A549 (cell line): ENCODE results near the gene PDE6C. TPM values are rescaled to one million over a fixed set of nuclear protein-coding genes. Genes with fewer than 3 reads are reported as not detected.

Source experiments
- ATAC-seq, 2 experiments: fragments of 200-7000 bp in 1 of 2; fragments of >200 bp in 1 of 2; cut with Nextera tagmentation in 1 of 2; cut with Tn5 transposase in 1 of 2; 3 replicates each; pipeline versions ENCODE4 v1.8.0 to v1.9.1; 2018 to 2020; ENCODE audit warnings: mild to moderate bottlenecking in 1 of 2, moderate library complexity in 1 of 2
- CTCF ChIA-PET: fragments of 300-600 bp; sonication (Branson Sonifier 250); formaldehyde crosslinking; extraction: SDS; loops from one replicate; lab custom pipeline; 2021; ENCODE audit warnings: antibody characterized with exemption, inconsistent platforms; lab: Yijun Ruan, JAX
- POLR2A ChIA-PET: fragments of 350-600 bp; formaldehyde crosslinking; extraction: SDS; loops from one replicate; lab custom pipeline; 2021; ENCODE audit warnings: antibody characterized with exemption, inconsistent platforms; lab: Yijun Ruan, JAX
- DNase-seq, 2 experiments: peaks; one replicate each; pipeline versions ENCODE4 v3.0.0 to v3.0.0-alpha.2; 2011 to 2016; ENCODE audit warnings: low read depth in 1 of 2, low spot score in 1 of 2
- FAIRE-seq: peaks from 2 replicates; lab custom pipeline; 2011; peaks lifted over from hg19 to GRCh38; lab: Jason Lieb, UNC
- H3K27ac ChIP-seq, 2 experiments: fragments of >200 bp; sonication (Bioruptor Twin); formaldehyde crosslinking; 3 replicates each; pipeline ENCODE4 v1.5.1; 2016 to 2017
- H3K4me1 ChIP-seq: fragments of >200 bp; sonication (Bioruptor Twin); formaldehyde crosslinking; 3 replicates; pipeline ENCODE4 v1.6.1; 2016
- H3K4me2 ChIP-seq: fragments of >200 bp; sonication (Bioruptor Twin); formaldehyde crosslinking; 3 replicates; pipeline ENCODE4 v1.6.1; 2016
- H3K4me3 ChIP-seq: fragments of >200 bp; sonication (Bioruptor Twin); formaldehyde crosslinking; 3 replicates; pipeline ENCODE4 v1.5.1; 2016
- H3K9me3 ChIP-seq: fragments of >200 bp; sonication (Bioruptor Twin); formaldehyde crosslinking; 3 replicates; pipeline ENCODE4 v1.6.1; 2016
- CBX8 ChIP-seq: fragments of 200-600 bp; sonication (generic); IDR thresholded peaks from 2 replicates; pipeline ENCODE4 v1.6.1; 2016
- CHD2 ChIP-seq: fragments of 150-350 bp; IDR thresholded peaks from 2 replicates; pipeline ENCODE4 v1.6.1; 2014; ENCODE audit warnings: low read length; ENCODE audit not compliant: partially characterized antibody
- ESRRA ChIP-seq: fragments of 150-350 bp; IDR thresholded peaks from 2 replicates; pipeline ENCODE4 v1.6.1; 2014; ENCODE audit warnings: mild to moderate bottlenecking, low read length, borderline replicate concordance
- FOSB ChIP-seq: fragments of 250-450 bp; sonication (Bioruptor Pico); IDR thresholded peaks from 2 replicates; pipeline ENCODE4 v1.5.0; 2020; ENCODE audit warnings: mild to moderate bottlenecking, moderate library complexity
- FOSL2 ChIP-seq, 2 experiments: fragments of 450-650 bp in 1 of 2; fragments of >200 bp in 1 of 2; sonication (Bioruptor Twin) in 1 of 2; formaldehyde crosslinking; IDR thresholded peaks; 2 replicates each; pipeline versions ENCODE4 v1.5.0 to v1.6.1; 2016 to 2020; ENCODE audit warnings: mild to moderate bottlenecking in 1 of 2, moderate library complexity in 1 of 2
- FOXS1 ChIP-seq: fragments of 250-450 bp; sonication (Bioruptor Pico); IDR thresholded peaks from 2 replicates; pipeline ENCODE4 v1.5.0; 2020; ENCODE audit warnings: mild to moderate bottlenecking, moderate library complexity
- HMGXB4 ChIP-seq: fragments of 250-450 bp; sonication (Bioruptor Pico); IDR thresholded peaks from 2 replicates; pipeline ENCODE4 v1.5.0; 2021; ENCODE audit warnings: mild to moderate bottlenecking, moderate library complexity, borderline replicate concordance
- HOXA7 ChIP-seq: fragments of 250-450 bp; sonication (Bioruptor Pico); IDR thresholded peaks from 2 replicates; pipeline ENCODE4 v1.5.0; 2020; ENCODE audit warnings: mild to moderate bottlenecking, moderate library complexity
- JUN ChIP-seq, 2 experiments: fragments of >200 bp; sonication (Bioruptor Twin); formaldehyde crosslinking; IDR thresholded peaks; 2 replicates in 1 of 2; 3 replicates in 1 of 2; pipeline ENCODE4 v1.6.1; 2016 to 2017
- RNF2 ChIP-seq: fragments of 200-600 bp; sonication (generic); IDR thresholded peaks from 2 replicates; pipeline ENCODE4 v1.6.1; 2016; ENCODE audit warnings: low read depth, mild to moderate bottlenecking, antibody characterized with exemption, moderate library complexity, borderline replicate concordance
- SREBF2 ChIP-seq: fragments of 450-650 bp; IDR thresholded peaks from 2 replicates; pipeline ENCODE4 v1.6.1; 2014; ENCODE audit warnings: mild to moderate bottlenecking, moderate library complexity
- TFCP2L1 ChIP-seq: fragments of 250-450 bp; sonication (Bioruptor Pico); IDR thresholded peaks from 2 replicates; pipeline ENCODE4 v1.5.0; 2021; ENCODE audit warnings: mild to moderate bottlenecking
- ZSCAN20 ChIP-seq: fragments of 250-450 bp; sonication (Bioruptor Pico); IDR thresholded peaks from 2 replicates; pipeline ENCODE4 v1.8.0; 2022; ENCODE audit warnings: mild to moderate bottlenecking, moderate library complexity
- WGBS: methylation state at CpG from one replicate; pipeline ENCODE4 v1.1.6; 2017; ENCODE audit errors: missing lambda C conversion rate; 5-methylcytosine and 5-hydroxymethylcytosine counted together
- polyA plus RNA-seq, 4 experiments: library from polyadenylated mRNA; depleted of rRNA in 3 of 4; stranded (reverse); fragments of >200 nt; fragmentation: RNase III in 1 of 4; extraction: RNeasy Plus Mini Kit Qiagen cat#74134 plus additional on column Dnase treatment in 1 of 4; gene quantifications; 2 replicates in 3 of 4; 3 replicates in 1 of 4; pipeline ENCODE4 v1.2.3, GENCODE V29; 2011 to 2017
- TF ChIP-seq, protein P1 (sequence below): fragments of >200 bp; sonication (Bioruptor Twin); formaldehyde crosslinking; IDR thresholded peaks from 2 replicates; pipeline ENCODE4 v1.6.1; 2016
- TF ChIP-seq, protein P2 (sequence below): fragments of >200 bp; sonication (Bioruptor Twin); formaldehyde crosslinking; IDR thresholded peaks from 3 replicates; pipeline ENCODE4 v1.5.1; 2016
- TF ChIP-seq, protein P3 (sequence below): IDR thresholded peaks from 2 replicates; pipeline ENCODE4 v1.6.1; 2012

The PDE6C gene
- polyA plus RNA-seq, 2 of the 4 experiments (the other 2 are of a cell fraction): not detected

DNA sequence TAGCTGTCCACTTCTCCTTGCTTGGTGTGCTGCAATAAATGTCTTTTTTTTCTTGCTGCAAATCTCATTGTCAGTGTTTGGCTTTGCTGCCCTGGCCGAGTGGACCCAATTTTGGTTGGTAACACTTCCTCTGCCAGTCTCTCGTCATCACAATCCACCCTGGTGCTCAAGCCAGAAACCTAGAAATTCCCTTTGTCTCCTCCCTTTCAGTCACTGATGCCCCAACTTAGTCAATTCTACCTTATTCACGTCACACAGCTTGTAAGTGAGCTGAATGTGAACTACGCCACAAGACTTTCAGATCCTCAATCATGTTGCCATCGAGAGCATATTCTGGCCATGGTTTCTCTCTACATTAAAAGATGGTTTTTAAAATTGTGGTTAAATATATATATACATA is 103.0 kb downstream of the PDE6C start:
- POLR2A ChIA-PET: no interaction called here
- H3K4me3 ChIP-seq: no peak overlapping the region
- no peak for TF ChIP-seq TFCP2L1 (CRISPR knock-in tag)
- TF ChIP-seq CBX8: no peak
- no peak for TF ChIP-seq CHD2
- TF ChIP-seq FOSB (CRISPR knock-in tag): no peak
- TF ChIP-seq JUN (IDR thresholded peaks at IDR 0.05): no peak
- no peak for TF ChIP-seq ESRRA
- TF ChIP-seq, protein P1, sequence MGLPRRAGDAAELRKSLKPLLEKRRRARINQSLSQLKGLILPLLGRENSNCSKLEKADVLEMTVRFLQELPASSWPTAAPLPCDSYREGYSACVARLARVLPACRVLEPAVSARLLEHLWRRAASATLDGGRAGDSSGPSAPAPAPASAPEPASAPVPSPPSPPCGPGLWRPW: no peak
- no peak for TF ChIP-seq HOXA7 (CRISPR knock-in tag)
- no peak for TF ChIP-seq RNF2
- TF ChIP-seq SREBF2: no peak
- TF ChIP-seq, protein P2, sequence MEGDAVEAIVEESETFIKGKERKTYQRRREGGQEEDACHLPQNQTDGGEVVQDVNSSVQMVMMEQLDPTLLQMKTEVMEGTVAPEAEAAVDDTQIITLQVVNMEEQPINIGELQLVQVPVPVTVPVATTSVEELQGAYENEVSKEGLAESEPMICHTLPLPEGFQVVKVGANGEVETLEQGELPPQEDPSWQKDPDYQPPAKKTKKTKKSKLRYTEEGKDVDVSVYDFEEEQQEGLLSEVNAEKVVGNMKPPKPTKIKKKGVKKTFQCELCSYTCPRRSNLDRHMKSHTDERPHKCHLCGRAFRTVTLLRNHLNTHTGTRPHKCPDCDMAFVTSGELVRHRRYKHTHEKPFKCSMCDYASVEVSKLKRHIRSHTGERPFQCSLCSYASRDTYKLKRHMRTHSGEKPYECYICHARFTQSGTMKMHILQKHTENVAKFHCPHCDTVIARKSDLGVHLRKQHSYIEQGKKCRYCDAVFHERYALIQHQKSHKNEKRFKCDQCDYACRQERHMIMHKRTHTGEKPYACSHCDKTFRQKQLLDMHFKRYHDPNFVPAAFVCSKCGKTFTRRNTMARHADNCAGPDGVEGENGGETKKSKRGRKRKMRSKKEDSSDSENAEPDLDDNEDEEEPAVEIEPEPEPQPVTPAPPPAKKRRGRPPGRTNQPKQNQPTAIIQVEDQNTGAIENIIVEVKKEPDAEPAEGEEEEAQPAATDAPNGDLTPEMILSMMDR: no peak
- no peak for TF ChIP-seq FOXS1
- TF ChIP-seq, protein P3, sequence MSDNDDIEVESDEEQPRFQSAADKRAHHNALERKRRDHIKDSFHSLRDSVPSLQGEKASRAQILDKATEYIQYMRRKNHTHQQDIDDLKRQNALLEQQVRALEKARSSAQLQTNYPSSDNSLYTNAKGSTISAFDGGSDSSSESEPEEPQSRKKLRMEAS: no peak
- TF ChIP-seq HMGXB4 (CRISPR knock-in tag): no peak
- no peak for TF ChIP-seq ZSCAN20 (CRISPR knock-in tag)
- no peak for TF ChIP-seq FOSL2 (IDR thresholded peaks at IDR 0.05)
- no peak for TF ChIP-seq FOSL2 (CRISPR knock-in tag; IDR thresholded peaks at IDR 0.05)
- no peaks in the 10 kb centered on the region for H3K9me3 ChIP-seq
- H3K27ac ChIP-seq: no peak overlapping the region
- H3K4me1 ChIP-seq: peaks cover 9% of the 10 kb centered on the region; the same call in 1 of the 3 replicates
- no peak overlapping the region for H3K4me2 ChIP-seq
- ATAC-seq (no peak), FAIRE-seq (no peak), DNase-seq (no peak)
- WGBS: 70% methylated on average over 5 of the region's 5 CpGs
- CTCF ChIA-PET: no interaction called here

Other genes starting within 250 kb of the PDE6C start
- gene MYOF, start 130.2 kb upstream of the PDE6C start, polyA plus RNA-seq (2011; rRNA removed): 229 and 265 TPM in 2 replicates
- gene MYOF, start 130.2 kb upstream of the PDE6C start, polyA plus RNA-seq (2017; fragmentation: RNase III; extraction: RNeasy Plus Mini Kit Qiagen cat#74134 plus additional on column Dnase treatment): 190 to 217 TPM (median 191 TPM) in 3 replicates
- gene CEP55, start 115.9 kb upstream of the PDE6C start, polyA plus RNA-seq (2011; rRNA removed): 63.5 and 87.0 TPM in 2 replicates
- gene CEP55, start 115.9 kb upstream of the PDE6C start, polyA plus RNA-seq (2017; fragmentation: RNase III; extraction: RNeasy Plus Mini Kit Qiagen cat#74134 plus additional on column Dnase treatment): 51.2 to 57.9 TPM (median 52.4 TPM) in 3 replicates
- gene FFAR4, start 45.9 kb upstream of the PDE6C start, polyA plus RNA-seq (2011; rRNA removed): 0.17 and 0.25 TPM in 2 replicates
- 0.15 to 0.29 TPM (median 0.17 TPM) in 3 replicates for gene FFAR4, start 45.9 kb upstream of the PDE6C start, polyA plus RNA-seq (2017; fragmentation: RNase III; extraction: RNeasy Plus Mini Kit Qiagen cat#74134 plus additional on column Dnase treatment)
- gene RBP4, start 11.3 kb upstream of the PDE6C start, polyA plus RNA-seq (2011; rRNA removed): 8.2 and 11.2 TPM in 2 replicates
- 5.6 to 6.2 TPM (median 6.0 TPM) in 3 replicates for gene RBP4, start 11.3 kb upstream of the PDE6C start, polyA plus RNA-seq (2017; fragmentation: RNase III; extraction: RNeasy Plus Mini Kit Qiagen cat#74134 plus additional on column Dnase treatment)
- gene FRA10AC1, start 90.1 kb downstream of the PDE6C start, polyA plus RNA-seq (2011; rRNA removed): 10.0 and 20.5 TPM in 2 replicates
- gene FRA10AC1, start 90.1 kb downstream of the PDE6C start, polyA plus RNA-seq (2017; fragmentation: RNase III; extraction: RNeasy Plus Mini Kit Qiagen cat#74134 plus additional on column Dnase treatment): 10.4 to 11.1 TPM (median 10.8 TPM) in 3 replicates
- not detected in 2 replicates for gene LGI1, start 145.4 kb downstream of the PDE6C start, polyA plus RNA-seq (2011; rRNA removed)
- not detected in 3 replicates for gene LGI1, start 145.4 kb downstream of the PDE6C start, polyA plus RNA-seq (2017; fragmentation: RNase III; extraction: RNeasy Plus Mini Kit Qiagen cat#74134 plus additional on column Dnase treatment)